Stimulated activated CD4-positive, alpha-beta T cell treated with anti-CD3 and anti-CD28 coated beads, Interleukin-1b, Interleukin-23, amount 100 ng/mL, for 1 hour (primary cell): ENCODE data around the gene PDZD7.

Experiments
- DNase-seq, 2 donors: peaks; one replicate each; pipeline ENCODE4 v3.0.0-alpha.2; 2020; ENCODE audit warnings: low read depth in 2 of 2

PDZD7 gene

DNA sequence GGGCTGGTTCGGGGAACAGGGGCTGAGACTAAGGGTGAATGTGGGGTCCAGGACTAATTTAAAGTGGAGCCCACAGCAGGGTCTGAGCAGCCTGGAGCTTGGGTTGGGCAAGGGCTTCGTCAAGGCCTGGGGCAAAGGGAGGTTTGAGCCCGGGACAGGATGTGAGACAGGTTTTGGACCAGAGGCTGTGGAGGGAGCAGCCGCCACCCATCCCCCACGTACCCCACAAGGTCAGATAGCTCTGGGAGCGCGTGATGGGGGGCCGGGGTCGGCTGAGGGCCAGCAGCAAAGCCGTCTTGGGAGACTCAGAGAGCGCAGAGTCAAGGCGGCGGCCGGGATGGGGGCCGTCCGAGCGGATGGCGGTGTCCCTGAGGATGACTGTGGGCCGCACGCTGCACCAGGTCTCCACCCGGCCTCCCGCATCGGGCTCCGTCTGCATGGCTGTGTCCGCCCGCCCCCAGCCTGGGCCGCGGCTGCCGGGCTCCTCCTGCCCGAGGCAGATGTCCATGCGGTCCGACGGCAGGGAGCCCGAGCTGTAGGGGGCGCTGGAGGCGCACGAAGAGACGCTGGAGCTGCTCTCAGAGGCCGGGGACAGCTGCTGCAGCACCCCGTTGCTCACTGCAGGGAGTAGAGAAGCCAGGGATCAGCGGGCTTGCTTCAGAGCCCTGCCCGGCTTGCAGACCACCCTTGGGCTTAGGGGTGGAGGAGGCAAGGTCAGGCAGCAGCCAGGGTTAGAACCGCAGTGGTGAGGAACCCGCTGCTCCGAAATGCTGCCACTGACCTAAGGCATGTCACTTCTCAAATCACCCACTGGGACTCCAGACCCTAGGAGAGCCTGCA is 12.1 kb downstream of the PDZD7 start:
- peak in 1 of 2 donors; percentile 43 for DNase-seq

GRCh38 chr10:101018118-101018599 is 12.8 kb downstream of the PDZD7 start:
- DNase-seq: no peak

DNA sequence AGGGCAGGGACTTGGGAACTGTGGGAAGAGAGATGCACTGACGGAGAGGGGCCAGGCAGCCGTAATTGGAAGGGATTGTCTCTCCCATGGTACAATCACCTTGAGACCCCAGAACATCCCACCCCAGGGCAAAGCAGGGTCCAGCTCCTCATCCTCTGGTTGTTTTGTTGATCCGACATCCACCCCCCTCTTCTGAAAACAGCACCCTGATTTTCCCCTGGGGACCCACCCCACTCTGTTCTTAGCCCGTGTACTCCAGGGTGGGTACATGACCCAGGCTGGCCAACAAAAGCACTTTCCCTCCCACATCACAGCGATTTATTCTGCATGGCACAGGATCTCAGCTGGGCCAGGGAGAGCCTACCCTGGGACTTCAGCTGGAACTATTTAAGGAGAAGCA is 14.1 kb downstream of the PDZD7 start:
- DNase-seq: no peak

GRCh38 chr10:101015582-101015973 is 15.4 kb downstream of the PDZD7 start:
- DNase-seq: no peak

GRCh38 chr10:101014966-101015581 is 15.9 kb downstream of the PDZD7 start:
- DNase-seq: no peak

- peak; percentile 36 to 62 for DNase-seq
These were observed 16.6 kb downstream of the PDZD7 start for GRCh38 chr10:101014230-101014884.

GRCh38 chr10:101013365-101013825 is 17.5 kb downstream of the PDZD7 start:
- no peak for DNase-seq

DNA sequence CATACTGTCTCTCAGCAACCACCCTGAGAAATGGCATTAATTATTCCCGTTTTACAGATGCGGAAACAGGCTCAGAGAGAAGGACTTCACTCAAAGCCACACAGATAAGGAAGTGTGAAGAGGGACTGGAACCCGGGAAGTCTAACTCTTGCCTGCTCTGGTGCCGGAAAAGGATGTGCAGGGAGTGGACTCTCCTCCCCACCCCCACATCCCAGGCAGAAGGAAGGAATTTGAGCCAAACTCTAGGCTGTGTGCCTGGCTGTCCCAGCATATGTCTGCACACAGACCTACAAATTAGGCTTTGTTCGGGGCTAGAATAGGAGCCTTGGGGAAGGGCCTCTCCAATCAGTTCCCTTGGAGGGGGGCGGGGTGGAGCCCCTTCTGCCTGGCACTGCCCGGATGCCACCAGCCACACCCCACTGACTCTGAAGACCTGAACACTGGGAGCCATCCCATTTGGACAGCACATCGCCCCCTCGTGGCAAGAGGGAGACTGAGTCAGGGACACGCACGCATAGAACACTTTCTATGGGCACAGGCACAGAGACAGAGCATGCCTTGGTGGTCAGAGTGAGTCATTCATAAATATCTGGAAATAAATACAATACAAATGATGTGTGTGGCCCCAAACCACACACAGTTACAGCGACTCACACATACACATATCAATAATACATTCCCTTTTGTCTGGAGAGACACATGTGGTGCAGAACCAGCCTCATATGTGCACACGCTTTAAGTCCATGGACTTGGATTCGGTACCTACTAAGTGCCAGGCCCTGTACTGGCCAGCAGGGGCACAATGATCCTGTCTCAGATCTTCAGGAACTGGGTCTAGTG is 18.2 kb downstream of the PDZD7 start:
- DNase-seq: peak; percentile 56 to 58

- DNase-seq: no peak
These were observed 19.2 kb downstream of the PDZD7 start for GRCh38 chr10:101011517-101012423.

- DNase-seq: no peak
These were observed 20.6 kb downstream of the PDZD7 start for GRCh38 chr10:101010329-101010728.

GRCh38 chr10:101008823-101009423 is 22.0 kb downstream of the PDZD7 start:
- DNase-seq: no peak

GRCh38 chr10:101007915-101008822 is 22.8 kb downstream of the PDZD7 start:
- no peak for DNase-seq

- no peak for DNase-seq
These were observed 23.7 kb downstream of the PDZD7 start for GRCh38 chr10:101007099-101007711.

GRCh38 chr10:101006593-101007098 is 24.3 kb downstream of the PDZD7 start:
- DNase-seq: no peak

DNA sequence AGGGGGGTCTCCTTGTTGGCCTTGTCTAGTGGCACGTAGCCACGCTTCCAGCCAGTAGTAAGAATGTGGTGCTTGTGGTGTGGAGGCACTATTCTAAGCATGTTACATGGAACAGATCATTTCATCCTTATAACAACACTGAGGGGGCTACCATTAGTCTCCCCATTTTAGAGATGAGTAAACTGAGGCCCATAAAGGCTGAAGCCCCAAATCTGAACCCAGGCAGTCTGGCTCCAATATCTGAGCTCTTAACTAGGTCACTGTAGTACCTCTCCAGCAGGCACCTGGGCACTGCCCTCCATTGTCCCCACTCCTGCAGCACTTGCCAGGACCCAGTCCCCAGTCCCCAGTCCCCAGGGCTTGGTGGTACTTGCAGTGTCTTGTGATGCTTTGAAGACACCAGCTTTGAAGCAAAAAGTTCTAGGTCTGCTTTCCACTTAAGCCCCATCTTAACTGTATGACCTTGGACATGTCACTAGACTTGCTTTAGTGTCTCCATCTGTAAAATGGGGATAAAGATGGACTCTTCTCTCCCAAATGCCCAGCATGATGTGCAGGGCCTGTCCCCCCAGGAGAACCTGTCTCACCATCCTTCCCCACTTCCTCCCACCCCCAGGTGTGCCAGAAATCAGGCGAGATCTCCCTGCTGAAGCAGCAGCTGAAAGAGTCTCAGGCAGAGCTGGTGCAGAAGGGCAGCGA is 24.9 kb downstream of the PDZD7 start:
- no peak for DNase-seq

- no peak for DNase-seq
These were observed 25.6 kb downstream of the PDZD7 start for GRCh38 chr10:101005361-101005760.

DNA sequence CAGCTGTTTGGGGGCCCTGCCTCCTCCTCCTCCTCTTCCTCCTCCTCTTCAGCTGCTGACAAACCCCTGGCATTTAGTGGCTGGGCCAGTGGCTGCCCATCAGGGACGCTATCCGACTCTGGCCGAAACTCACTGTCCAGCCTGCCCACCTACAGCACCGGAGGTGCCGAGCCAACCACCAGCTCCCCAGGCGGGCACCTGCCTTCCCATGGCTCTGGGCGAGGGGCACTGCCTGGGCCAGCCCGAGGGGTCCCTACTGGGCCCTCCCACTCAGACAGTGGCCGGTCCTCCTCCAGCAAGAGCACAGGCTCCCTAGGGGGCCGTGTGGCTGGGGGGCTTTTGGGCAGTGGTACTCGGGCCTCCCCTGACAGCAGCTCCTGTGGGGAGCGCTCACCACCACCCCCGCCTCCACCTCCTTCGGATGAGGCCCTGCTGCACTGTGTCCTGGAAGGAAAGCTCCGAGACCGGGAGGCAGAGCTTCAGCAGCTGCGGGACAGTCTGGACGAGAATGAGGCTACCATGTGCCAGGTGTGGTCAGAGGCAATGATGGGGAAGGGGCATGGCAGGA is 27.2 kb downstream of the PDZD7 start:
- no peak for DNase-seq
